D721Med (cell line): ENCODE measurements around the gene LTA.
"Not testable (repeated sequence)": the region's sequence is repeated elsewhere in the genome, so short reads cannot be mapped to it uniquely, and the experiment has no call there.

ENCODE experiments used
- DNase-seq: peaks from one replicate; pipeline ENCODE4 v3.0.0; 2011; ENCODE audit warnings: low spot score; ENCODE audit not compliant: insufficient read length
- FAIRE-seq: peaks from 2 replicates; lab custom pipeline; 2011; peaks lifted over from hg19 to GRCh38; lab: Jason Lieb, UNC
- TF ChIP-seq, protein P1 (sequence below): IDR thresholded peaks from 2 replicates; pipeline ENCODE4 v1.5.1; 2012; ENCODE audit warnings: mild to moderate bottlenecking, control low read depth; ENCODE audit not compliant: insufficient read depth; ENCODE audit errors: missing control alignments

Gene LTA

DNA sequence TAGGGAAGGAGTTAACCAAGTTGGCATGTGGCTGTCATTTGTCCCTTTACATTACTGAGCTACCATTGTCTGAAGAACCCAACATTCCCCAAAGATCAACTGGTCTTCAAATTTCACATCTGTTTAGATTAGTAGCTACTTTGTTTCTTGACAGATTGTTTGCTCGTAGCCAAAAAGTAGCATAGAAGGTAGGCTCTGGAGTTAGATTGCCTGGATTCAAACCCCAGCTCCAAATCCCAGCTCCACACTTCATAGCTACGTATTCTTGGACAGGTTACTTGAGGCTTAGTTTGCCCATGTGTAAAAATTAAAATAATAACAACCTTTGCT, 23.6 kb upstream of the LTA start:
- no peak for FAIRE-seq
- no peak for DNase-seq
- TF ChIP-seq, protein P1, sequence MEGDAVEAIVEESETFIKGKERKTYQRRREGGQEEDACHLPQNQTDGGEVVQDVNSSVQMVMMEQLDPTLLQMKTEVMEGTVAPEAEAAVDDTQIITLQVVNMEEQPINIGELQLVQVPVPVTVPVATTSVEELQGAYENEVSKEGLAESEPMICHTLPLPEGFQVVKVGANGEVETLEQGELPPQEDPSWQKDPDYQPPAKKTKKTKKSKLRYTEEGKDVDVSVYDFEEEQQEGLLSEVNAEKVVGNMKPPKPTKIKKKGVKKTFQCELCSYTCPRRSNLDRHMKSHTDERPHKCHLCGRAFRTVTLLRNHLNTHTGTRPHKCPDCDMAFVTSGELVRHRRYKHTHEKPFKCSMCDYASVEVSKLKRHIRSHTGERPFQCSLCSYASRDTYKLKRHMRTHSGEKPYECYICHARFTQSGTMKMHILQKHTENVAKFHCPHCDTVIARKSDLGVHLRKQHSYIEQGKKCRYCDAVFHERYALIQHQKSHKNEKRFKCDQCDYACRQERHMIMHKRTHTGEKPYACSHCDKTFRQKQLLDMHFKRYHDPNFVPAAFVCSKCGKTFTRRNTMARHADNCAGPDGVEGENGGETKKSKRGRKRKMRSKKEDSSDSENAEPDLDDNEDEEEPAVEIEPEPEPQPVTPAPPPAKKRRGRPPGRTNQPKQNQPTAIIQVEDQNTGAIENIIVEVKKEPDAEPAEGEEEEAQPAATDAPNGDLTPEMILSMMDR: no peak

DNA sequence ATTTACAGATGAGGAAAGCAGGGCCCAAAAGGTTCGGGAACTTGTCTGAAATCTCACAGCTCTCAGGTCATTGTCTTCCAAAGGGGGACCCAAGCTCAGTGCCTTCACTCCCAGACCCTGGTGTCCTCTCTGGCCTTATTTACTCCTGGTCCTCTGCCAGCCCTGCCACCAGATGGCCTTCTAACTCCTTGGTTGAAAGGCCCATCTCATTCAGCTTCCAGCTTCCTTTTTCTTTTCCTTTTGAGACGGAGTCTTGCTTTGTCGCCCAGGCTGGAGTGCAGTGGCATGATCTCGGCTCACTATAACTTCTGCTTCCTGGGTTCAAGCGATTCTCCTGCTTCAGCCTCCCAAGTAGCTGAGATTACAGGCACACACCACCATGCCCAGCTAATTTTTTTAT, 20.7 kb upstream of the LTA start:
- DNase-seq, FAIRE-seq: not testable (repeated sequence)

DNA sequence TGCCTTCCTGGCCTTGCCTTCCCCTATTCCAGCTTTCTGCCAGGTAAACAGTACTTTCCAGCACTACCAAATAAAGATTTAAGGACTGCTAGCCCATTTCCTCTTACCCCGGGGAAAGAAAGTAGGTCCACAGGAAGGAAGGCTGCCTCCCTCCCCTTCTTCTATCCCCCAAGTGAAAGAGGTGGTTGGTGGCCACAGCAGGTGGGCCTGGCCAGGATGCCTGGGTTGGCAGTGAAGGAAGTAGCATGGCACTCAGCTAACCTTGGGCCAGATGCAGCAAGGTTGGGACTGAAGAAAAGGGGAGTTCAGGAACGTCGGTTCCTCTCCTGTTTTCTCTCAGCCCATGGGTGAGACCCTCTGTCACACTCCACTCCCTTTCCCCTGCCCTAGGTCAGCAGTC, 15.8 kb upstream of the LTA start:
- no peak for DNase-seq
- FAIRE-seq: no peak
- TF ChIP-seq, protein P1: no peak

More for the DNA sequence above, 20.7 kb upstream of the LTA start:
- TF ChIP-seq, protein P1: peak; percentile 44

DNA sequence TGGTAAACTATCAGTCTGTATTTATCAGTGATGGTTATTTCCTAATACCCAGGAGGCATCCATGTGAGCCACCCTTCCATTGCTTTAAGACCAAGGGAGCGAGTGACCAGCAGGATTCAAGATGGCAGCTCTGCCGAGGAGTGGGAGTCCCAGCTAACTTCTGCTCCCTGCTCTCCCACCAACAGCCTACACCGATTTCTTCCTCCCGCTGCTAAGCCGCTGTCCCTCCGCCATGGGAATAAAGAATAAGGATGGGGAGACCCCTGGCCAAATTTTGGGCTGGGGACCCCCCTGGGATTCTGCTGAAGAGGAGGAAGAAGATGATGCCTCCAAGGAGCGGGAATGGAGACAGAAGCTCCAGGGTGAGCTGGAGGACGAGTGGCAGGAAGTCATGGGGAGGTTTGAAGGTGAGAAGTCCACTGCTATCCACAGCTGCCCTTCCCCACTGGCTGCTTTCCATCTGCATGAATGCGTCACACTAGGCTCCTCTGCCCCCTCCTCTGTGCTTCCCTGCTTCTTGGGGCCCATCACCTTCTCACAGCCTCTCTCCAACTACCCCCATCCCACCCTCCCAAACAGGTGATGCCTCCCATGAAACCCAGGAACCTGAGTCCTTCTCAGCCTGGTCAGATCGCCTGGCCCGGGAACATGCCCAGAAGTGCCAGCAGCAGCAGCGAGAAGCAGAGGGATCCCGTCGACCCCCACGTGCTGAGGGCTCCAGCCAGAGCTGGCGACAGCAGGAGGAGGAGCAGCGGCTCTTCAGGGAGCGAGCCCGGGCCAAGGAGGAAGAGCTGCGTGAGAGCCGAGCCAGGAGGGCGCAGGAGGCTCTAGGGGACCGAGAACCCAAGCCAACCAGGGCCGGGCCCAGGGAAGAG, 14.4 kb upstream of the LTA start:
- TF ChIP-seq, protein P1: no peak
- DNase-seq (no peak), FAIRE-seq (no peak)

DNA sequence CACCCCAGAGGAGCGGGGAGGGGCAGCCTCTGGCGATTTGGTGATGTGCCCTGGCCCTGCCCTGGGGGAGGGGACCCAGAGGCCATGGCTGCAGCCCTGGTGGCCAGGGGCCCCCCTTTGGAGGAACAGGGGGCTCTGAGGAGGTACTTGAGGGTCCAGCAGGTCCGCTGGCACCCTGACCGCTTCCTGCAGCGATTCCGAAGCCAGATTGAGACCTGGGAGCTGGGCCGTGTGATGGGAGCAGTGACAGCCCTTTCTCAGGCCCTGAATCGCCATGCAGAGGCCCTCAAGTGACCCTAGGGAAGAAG, 13.8 kb upstream of the LTA start:
- TF ChIP-seq, protein P1: no peak
- no peak for FAIRE-seq
- no peak for DNase-seq

DNA sequence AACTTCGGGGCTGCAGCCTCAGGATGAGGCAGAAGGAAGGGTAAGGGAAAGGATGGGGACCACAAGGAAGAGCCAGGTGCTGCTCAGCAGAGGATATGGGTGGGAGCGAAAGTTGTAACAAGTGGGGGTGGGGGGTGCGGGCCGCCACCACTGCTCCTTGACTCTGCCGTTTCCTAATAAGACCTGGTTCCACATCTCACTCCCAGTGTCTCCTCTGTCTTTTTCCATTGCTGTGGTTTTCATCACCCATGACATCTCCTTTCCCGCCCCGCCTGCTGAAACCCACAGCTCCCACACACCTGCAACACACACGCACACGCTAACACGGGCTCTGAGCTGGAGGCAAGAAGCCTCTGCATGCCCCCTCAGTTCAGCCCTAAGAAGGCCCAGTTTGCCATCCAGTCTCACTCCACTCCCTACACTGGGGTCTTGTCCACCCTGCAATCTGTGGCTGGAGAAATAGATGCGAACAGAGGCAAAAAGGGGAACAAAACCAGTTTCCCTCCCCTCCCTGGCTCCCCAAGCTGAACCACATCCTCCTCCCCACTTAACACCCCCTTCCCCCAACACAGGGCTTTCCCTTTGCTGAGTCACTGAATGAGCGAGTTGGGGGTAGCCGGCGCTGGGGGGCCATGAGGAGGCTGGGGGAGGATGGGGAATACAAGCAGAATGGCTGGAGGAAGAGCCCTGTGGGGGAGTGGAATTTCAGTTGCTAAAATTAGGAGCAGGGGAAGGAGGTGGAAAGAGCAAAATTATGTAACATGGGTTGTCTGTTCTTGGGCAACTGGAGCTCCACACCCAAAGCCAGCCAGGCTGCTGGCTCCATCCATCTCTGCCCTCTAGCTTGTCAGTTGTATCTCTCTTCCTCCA, 13.2 kb upstream of the LTA start:
- DNase-seq (no peak), FAIRE-seq (no peak)
- TF ChIP-seq, protein P1: no peak
